ENCODE measurements around the gene NUCKS1. TPM values are rescaled to one million over a fixed set of nuclear protein-coding genes. Genes with fewer than 3 reads are reported as not detected.
A peak's percentile ranks its signal among the peaks of the same experiment; 100 is the strongest.

Gene NUCKS1
- total and polyA plus RNA-seq, 8 donors, result 115 to 481 (median 371) TPM

GRCh38 chr1:205680073-205680851 lies 69.7 kb downstream of the NUCKS1 start, which contains the start of gene SLC45A3:
SLC45A3 (minus strand) TSS chr1:205680509; CDS start chr1:205664656, 15,853 bp downstream.
- Histone ChIP-seq H3K27ac (peak within 1 kb of the TSS in 1 of 2 donors; percentile 45), H3K4me1 (peaks cover 3 to 20% of the 10 kb centered on the region in 2 donors), H3K27me3 (peaks cover 0 to 35% of the 10 kb centered on the region in 2 donors), H3K36me3 (no peaks in the 10 kb centered on the region), H3K9me3 (no peaks in the 10 kb centered on the region), H3K4me3 (peak within 1 kb of the TSS; percentile 66 to 68)
- peak; percentile 71 for ATAC-seq
- DNase-seq, result peak in 1 of 4 donors; percentile 83
- intact Hi-C loops (cut with DNase I), result no loop called here
- no peak for TF ChIP-seq CTCF (IDR thresholded peaks at IDR 0.05)

GRCh38 chr1:205678286-205679111 lies 71.5 kb downstream of the NUCKS1 start:
- peak overlapping the region in 1 of 2 donors; percentile 66 for H3K4me3 ChIP-seq
- no peaks in the 10 kb centered on the region for H3K36me3 ChIP-seq
- H3K27me3 ChIP-seq, result peaks cover 0 to 35% of the 10 kb centered on the region in 2 donors
- TF ChIP-seq CTCF (IDR thresholded peaks at IDR 0.05), result no peak
- peak in 2 of 4 donors; percentile 82 to 92 for DNase-seq
- no peaks in the 10 kb centered on the region for H3K9me3 ChIP-seq
- peak overlapping the region in 1 of 2 donors; percentile 56 for H3K27ac ChIP-seq
- intact Hi-C loops (cut with DNase I), result no loop called here
- ATAC-seq, result peak; percentile 44
- peaks cover 3 to 20% of the 10 kb centered on the region in 2 donors for H3K4me1 ChIP-seq

GRCh38 chr1:205677167-205677566 lies 72.8 kb downstream of the NUCKS1 start:
- Histone ChIP-seq H3K4me1 (peaks cover 3 to 20% of the 10 kb centered on the region in 2 donors), H3K27me3 (peaks cover 0 to 35% of the 10 kb centered on the region in 2 donors), H3K27ac (no peak overlapping the region), H3K9me3 (no peaks in the 10 kb centered on the region), H3K36me3 (no peaks in the 10 kb centered on the region), H3K4me3 (no peak overlapping the region)
- intact Hi-C loops (cut with DNase I), result no loop called here
- no peak for ATAC-seq
- TF ChIP-seq CTCF (IDR thresholded peaks at IDR 0.05), result no peak
- no peak for DNase-seq

GRCh38 chr1:205676597-205676996 lies 73.4 kb downstream of the NUCKS1 start:
- no peaks in the 10 kb centered on the region for H3K9me3 ChIP-seq
- no peak for DNase-seq
- ATAC-seq, result no peak
- H3K27ac ChIP-seq, result no peak overlapping the region
- peaks cover 0 to 33% of the 10 kb centered on the region in 2 donors for H3K27me3 ChIP-seq
- TF ChIP-seq CTCF (IDR thresholded peaks at IDR 0.05), result no peak
- H3K4me3 ChIP-seq, result no peak overlapping the region
- intact Hi-C loops (cut with DNase I), result no loop called here
- H3K4me1 ChIP-seq, result peaks cover 3 to 20% of the 10 kb centered on the region in 2 donors
- no peaks in the 10 kb centered on the region for H3K36me3 ChIP-seq

GRCh38 chr1:205676002-205676401 lies 74.0 kb downstream of the NUCKS1 start:
- peaks cover 3 to 20% of the 10 kb centered on the region in 2 donors for H3K4me1 ChIP-seq
- intact Hi-C loops (cut with DNase I), result no loop called here
- H3K27ac ChIP-seq, result no peak overlapping the region
- H3K9me3 ChIP-seq, result no peaks in the 10 kb centered on the region
- H3K4me3 ChIP-seq, result no peak overlapping the region
- H3K36me3 ChIP-seq, result no peaks in the 10 kb centered on the region
- peaks cover 0 to 27% of the 10 kb centered on the region in 2 donors for H3K27me3 ChIP-seq
- no peak for ATAC-seq
- no peak for TF ChIP-seq CTCF (IDR thresholded peaks at IDR 0.05)
- no peak for DNase-seq

Data from left lung (tissue), 10 donors.